Karpas-422 (cell line): ENCODE data around the gene SLC12A7. TPM values are rescaled to one million over a fixed set of nuclear protein-coding genes. Genes with fewer than 3 reads are reported as not detected.
"Not testable (repeated sequence)": the region's sequence is repeated elsewhere in the genome, so short reads cannot be mapped to it uniquely, and the experiment has no call there.

ENCODE experiments used
- DNase-seq: peaks from one replicate; pipeline ENCODE4 v3.0.0-alpha.2; 2015
- H2AFZ ChIP-seq: fragments of 200-600 bp; sonication (generic); 2 replicates; pipeline ENCODE4 v1.6.1; 2014; ENCODE audit warnings: antibody characterized with exemption, low read length, mixed read lengths
- H3K27ac ChIP-seq: fragments of 200-600 bp; sonication (generic); 2 replicates; pipeline ENCODE4 v1.5.1; 2014; ENCODE audit warnings: mild to moderate bottlenecking, low read length, moderate library complexity
- H3K27me3 ChIP-seq: fragments of 200-600 bp; sonication (generic); 2 replicates; pipeline ENCODE4 v1.6.1; 2014; ENCODE audit warnings: low read length, mixed read lengths
- H3K36me3 ChIP-seq: fragments of 200-600 bp; sonication (generic); 2 replicates; pipeline ENCODE4 v1.6.1; 2014; ENCODE audit warnings: low read length, mixed read lengths; ENCODE audit not compliant: insufficient read depth
- H3K4me1 ChIP-seq: fragments of 200-600 bp; sonication (generic); 2 replicates; pipeline ENCODE4 v1.6.1; 2014; ENCODE audit warnings: mild to moderate bottlenecking, low read length, mixed read lengths
- H3K4me2 ChIP-seq: fragments of 200-600 bp; sonication (generic); 2 replicates; pipeline ENCODE4 v1.6.1; 2014; ENCODE audit warnings: low read length, low read depth, mild to moderate bottlenecking; ENCODE audit not compliant: poor library complexity, severe bottlenecking
- H3K4me3 ChIP-seq: fragments of 200-600 bp; sonication (generic); 2 replicates; pipeline ENCODE4 v1.5.1; 2014; ENCODE audit warnings: mild to moderate bottlenecking, antibody characterized with exemption, low read length, mixed read lengths
- H3K79me2 ChIP-seq: fragments of 200-600 bp; sonication (generic); 2 replicates; pipeline ENCODE4 v1.6.1; 2014; ENCODE audit warnings: mild to moderate bottlenecking, low read length, mixed read lengths
- H3K9ac ChIP-seq: fragments of 200-600 bp; sonication (generic); 2 replicates; pipeline ENCODE4 v1.6.0; 2014; ENCODE audit warnings: low read length
- H3K9me2 ChIP-seq: fragments of 200-600 bp; sonication (generic), shearing (Covaris generic); replicated peaks from 2 replicates; pipeline ENCODE4 v1.6.0; 2014; ENCODE audit warnings: mild to moderate bottlenecking, low read length, moderate library complexity; ENCODE audit not compliant: insufficient read depth
- H3K9me3 ChIP-seq: fragments of 300-700, 200-600 bp; sonication (generic); 2 replicates; pipeline ENCODE4 v1.6.1; 2014; ENCODE audit warnings: low read length, mixed read lengths
- H4K20me1 ChIP-seq: fragments of 200-600 bp; sonication (generic); 2 replicates; pipeline ENCODE4 v1.6.1; 2014; ENCODE audit warnings: mild to moderate bottlenecking, antibody characterized with exemption, low read length, low read depth; ENCODE audit not compliant: insufficient read depth
- total RNA-seq: library from RNA; depleted of rRNA; stranded (reverse); fragments of >200 nt; shearing (Covaris generic); gene quantifications from 2 replicates; pipeline ENCODE4 v1.2.3, GENCODE V29; 2014; ENCODE audit warnings: low replicate concordance

Gene SLC12A7
- total RNA-seq, 1 experiment from 2014 or later: not detected

DNA sequence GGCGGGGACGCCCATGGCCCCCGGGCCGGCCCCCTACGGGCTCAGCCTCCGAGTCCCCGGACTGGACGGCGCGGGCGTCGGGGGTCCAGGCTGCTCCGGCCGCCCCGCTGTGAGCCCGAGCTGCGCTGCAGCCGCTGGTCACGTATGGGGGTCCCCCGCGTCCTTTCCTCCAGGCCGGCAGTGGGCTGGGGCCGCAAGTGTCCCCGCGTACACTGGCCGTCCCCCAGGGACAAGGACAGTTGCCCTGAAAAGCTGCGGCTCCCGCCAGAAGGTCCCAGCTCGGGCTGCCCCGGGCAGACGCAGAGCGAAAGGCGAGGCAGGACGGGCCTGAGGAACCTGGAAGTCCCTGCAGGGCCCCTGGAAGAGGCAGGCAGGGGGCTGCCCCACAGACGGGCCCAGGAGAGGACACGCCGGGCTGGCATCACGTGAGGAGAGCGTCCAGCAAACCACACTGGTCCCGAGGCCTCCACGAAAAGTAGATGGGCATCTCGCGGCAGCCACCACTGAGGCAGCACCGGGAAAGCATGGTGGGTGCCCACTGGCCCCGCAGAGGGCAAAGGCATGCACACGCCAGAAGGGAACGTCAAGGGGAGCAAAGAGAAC lies 106.5 kb downstream of the SLC12A7 start:
- Histone ChIP-seq H3K4me2 (no peak overlapping the region), H3K4me1 (peaks cover 4% of the 10 kb centered on the region; the same call in 1 of the 2 replicates), H3K4me3 (no peak overlapping the region), H3K9ac (no peak overlapping the region), H3K9me3 (no peaks in the 10 kb centered on the region), H3K27me3 (no peaks in the 10 kb centered on the region), H3K79me2 (no peaks in the 10 kb centered on the region), H4K20me1 (no peaks in the 10 kb centered on the region), H3K36me3 (no peaks in the 10 kb centered on the region), H2AFZ (no peak overlapping the region), H3K27ac (no peak overlapping the region), H3K9me2 (no peaks in the 10 kb centered on the region)
- no peak for DNase-seq

DNA sequence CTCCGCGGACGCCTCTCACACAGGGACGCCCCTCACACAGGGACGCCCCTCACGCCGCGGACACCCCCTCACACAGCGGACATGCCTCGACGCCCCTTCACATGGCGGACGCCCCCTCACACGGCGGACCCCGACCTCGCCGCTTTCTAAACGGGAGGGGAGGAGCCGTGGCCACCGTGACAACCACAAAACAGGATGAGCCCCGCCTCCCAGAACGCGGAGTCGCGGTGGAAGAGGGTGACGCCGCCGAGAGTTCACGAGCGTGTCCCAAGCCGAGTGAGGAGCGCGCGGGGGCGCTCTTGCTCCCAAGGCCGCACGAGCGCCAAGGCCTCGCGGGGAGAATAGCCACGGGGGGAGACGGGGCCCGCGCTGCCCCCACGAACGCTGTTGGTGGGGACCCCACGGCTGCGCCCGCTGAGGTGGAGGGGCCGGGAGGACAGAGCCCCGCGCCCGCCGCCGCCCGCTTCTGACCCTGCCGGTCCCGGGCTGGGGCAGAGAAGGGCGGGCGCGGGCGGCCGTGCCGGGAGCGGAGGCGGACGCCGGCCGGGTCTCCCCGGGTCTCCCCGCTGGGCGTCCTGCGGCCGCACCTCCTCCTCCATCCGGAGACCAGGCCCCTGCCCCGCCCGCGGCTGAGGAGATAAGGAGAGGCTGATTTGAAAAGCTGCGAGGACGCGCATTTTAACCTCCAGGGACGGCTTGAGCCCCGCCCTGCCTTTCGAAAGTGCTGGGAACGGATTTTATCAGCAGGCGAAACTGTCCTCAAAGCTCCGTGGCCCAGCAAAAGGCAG lies 107.2 kb downstream of the SLC12A7 start:
- Histone ChIP-seq H3K4me3 (no peak overlapping the region), H3K9me2 (no peaks in the 10 kb centered on the region), H4K20me1 (no peaks in the 10 kb centered on the region), H3K27me3 (no peaks in the 10 kb centered on the region), H3K4me2 (no peak overlapping the region), H3K79me2 (no peaks in the 10 kb centered on the region), H3K9me3 (no peaks in the 10 kb centered on the region), H3K9ac (no peak overlapping the region), H3K27ac (no peak overlapping the region), H3K4me1 (peaks cover 4% of the 10 kb centered on the region; the same call in 1 of the 2 replicates), H3K36me3 (no peaks in the 10 kb centered on the region), H2AFZ (no peak overlapping the region)
- no peak for DNase-seq

DNA sequence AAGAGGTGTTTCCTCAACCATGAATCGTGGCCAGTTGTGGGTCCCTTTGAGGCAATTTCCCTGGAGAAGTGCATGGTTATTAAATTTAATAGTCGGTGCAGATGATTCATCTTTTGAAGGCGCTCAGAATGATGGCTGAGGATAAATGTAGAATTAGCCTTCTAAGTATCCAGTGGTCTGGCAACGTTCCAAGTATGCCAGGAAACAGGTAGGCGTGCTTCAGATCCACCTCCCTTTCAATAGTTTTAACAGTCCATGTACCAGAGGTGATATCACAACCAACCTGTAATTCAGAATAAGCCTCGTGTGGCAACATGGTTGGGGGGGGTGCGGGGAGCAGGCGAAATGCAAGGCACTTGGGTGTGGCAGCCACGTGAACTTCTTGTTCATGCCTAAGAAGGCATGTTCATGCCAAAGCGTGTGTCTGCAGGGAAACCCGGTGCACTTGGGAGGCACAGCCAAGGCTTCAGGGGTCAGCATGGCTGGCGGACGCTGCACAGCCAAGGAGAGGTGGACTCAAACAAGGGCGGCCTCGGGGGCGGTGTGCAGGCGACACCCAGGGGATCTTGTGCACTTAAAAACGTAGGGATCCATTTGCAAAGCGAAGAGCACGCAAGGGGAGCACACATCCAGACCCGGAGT lies 108.4 kb downstream of the SLC12A7 start:
- Histone ChIP-seq H3K9me3 (no peaks in the 10 kb centered on the region), H3K9me2 (no peaks in the 10 kb centered on the region), H3K36me3 (no peaks in the 10 kb centered on the region), H2AFZ (no peak overlapping the region), H3K4me3 (no peak overlapping the region), H3K27ac (no peak overlapping the region), H3K4me1 (peaks cover 4% of the 10 kb centered on the region; the same call in 1 of the 2 replicates), H3K27me3 (no peaks in the 10 kb centered on the region), H4K20me1 (no peaks in the 10 kb centered on the region), H3K79me2 (no peaks in the 10 kb centered on the region), H3K9ac (no peak overlapping the region), H3K4me2 (no peak overlapping the region)
- DNase-seq: no peak

DNA sequence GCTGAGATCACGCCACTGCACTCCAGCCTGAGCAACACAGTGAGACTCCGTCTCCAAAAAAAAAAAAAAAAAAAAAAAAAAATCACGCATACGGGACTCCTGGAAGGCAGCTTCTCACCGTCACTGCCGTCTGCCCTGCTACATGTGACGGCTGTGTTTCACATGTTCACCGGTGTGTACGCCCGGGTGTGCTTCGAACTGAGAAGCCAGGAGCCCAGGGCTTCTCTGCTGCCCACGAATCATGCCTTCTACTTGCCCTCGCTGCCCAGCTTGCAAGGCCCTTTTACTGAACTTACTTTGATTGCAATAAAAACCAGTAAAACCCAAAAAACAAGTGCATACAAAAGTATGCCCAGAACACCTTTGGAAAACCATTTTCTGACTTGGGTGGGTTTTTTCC lies 109.0 kb downstream of the SLC12A7 start:
- no peaks in the 10 kb centered on the region for H3K9me2 ChIP-seq
- no peaks in the 10 kb centered on the region for H3K9me3 ChIP-seq
- no peaks in the 10 kb centered on the region for H4K20me1 ChIP-seq
- no peak overlapping the region for H2AFZ ChIP-seq
- DNase-seq: no peak
- no peak overlapping the region for H3K4me2 ChIP-seq
- H3K79me2 ChIP-seq: no peaks in the 10 kb centered on the region
- no peaks in the 10 kb centered on the region for H3K27me3 ChIP-seq
- H3K9ac ChIP-seq: no peak overlapping the region
- peaks cover 4% of the 10 kb centered on the region; the same call in 1 of the 2 replicates for H3K4me1 ChIP-seq
- no peaks in the 10 kb centered on the region for H3K36me3 ChIP-seq
- no peak overlapping the region for H3K27ac ChIP-seq
- H3K4me3 ChIP-seq: no peak overlapping the region

DNA sequence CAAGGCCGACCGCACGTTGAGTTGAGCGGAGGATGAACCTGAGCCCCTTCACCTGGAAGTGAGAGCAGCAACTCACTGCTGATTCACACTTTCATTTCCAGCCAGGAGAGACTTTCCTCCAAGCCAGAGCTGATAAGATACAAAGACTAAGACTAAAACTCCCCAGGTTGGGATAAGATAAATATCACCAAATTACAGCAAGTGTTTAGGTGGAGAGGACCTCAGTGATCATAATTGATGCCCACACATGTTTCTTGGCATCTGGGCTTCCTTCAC lies 109.7 kb downstream of the SLC12A7 start:
- Histone ChIP-seq H4K20me1 (no peaks in the 10 kb centered on the region), H3K4me3 (no peak overlapping the region), H3K9ac (no peak overlapping the region), H3K9me3 (no peaks in the 10 kb centered on the region), H3K9me2 (no peaks in the 10 kb centered on the region), H3K4me1 (peaks cover 6% of the 10 kb centered on the region; the same call in 1 of the 2 replicates), H2AFZ (no peak overlapping the region), H3K27ac (no peak overlapping the region), H3K79me2 (no peaks in the 10 kb centered on the region), H3K27me3 (no peaks in the 10 kb centered on the region), H3K4me2 (no peak overlapping the region), H3K36me3 (no peaks in the 10 kb centered on the region)
- DNase-seq: no peak

DNA sequence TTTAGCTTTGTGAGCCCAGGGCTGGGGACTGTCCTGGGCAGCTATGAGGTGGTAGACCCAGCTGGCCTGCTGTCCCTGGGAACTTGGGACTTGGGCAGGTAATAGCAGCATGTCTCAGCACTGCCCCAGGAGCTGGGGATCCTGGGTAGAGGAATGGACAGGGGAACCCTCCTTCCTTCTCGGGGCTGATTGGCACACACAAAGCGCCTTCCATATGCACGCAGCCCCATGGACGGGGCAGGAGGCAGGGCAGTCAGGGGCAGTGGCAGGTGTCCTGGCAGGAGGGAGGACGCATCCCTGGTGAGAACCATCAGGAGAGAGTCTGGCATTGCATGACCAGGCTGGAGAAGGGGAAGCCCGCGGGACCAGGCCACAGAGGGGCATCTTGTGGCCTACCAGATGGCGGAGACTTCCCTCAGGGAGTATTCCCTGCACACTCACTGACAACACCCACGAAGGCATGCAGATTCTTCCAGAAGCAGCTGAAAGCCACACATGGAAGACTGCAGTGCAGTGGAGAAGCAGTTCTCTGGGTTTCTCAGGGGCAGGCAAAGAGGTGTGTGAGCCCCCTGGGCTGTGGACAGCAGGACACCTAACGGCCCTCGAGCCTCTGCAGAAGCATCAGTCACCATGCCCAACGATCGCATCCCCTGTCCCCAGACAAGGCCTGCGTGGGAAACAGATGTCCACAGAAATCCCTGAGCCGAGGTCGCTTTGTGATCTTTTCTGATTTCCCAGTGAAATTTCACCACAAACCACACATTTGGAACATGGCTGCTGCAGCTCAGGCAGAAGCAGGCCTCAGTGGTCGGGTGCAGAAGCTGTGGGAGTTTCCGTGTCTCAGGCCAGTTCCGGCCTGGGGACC lies 110.2 kb downstream of the SLC12A7 start:
- H3K36me3 ChIP-seq: no peaks in the 10 kb centered on the region
- DNase-seq: no peak
- H3K27ac ChIP-seq: no peak overlapping the region
- no peaks in the 10 kb centered on the region for H3K9me3 ChIP-seq
- H3K4me1 ChIP-seq: peaks cover 7% of the 10 kb centered on the region; the same call in 1 of the 2 replicates
- no peak overlapping the region for H2AFZ ChIP-seq
- no peaks in the 10 kb centered on the region for H4K20me1 ChIP-seq
- no peaks in the 10 kb centered on the region for H3K27me3 ChIP-seq
- no peak overlapping the region for H3K4me2 ChIP-seq
- no peak overlapping the region for H3K4me3 ChIP-seq
- no peaks in the 10 kb centered on the region for H3K79me2 ChIP-seq
- H3K9me2 ChIP-seq: no peaks in the 10 kb centered on the region
- H3K9ac ChIP-seq: no peak overlapping the region

DNA sequence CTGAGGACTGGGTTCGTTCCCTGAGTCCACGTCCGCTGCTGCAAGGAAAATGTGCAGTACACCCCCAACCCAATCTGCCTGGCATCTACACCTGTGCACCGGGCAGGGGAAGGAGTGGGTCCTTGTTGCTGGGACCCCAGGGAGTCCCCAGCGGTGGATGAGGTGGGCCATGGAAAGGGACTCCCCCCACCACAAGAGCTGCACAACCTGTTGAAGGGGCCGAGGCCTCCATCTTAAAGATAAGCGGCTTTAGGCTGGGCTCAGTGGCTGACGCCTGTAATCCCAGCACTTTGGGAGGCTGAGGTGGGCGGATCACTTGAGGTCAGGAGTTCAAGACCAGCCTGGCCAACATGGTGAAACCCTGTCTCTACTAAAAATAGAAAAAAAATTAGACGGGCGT lies 111.0 kb downstream of the SLC12A7 start:
- not testable (repeated sequence) for H3K79me2 ChIP-seq, H3K9me3 ChIP-seq, H3K27me3 ChIP-seq, H4K20me1 ChIP-seq, DNase-seq, H3K4me2 ChIP-seq, H3K4me3 ChIP-seq, H2AFZ ChIP-seq, H3K27ac ChIP-seq, H3K9ac ChIP-seq, H3K36me3 ChIP-seq, H3K9me2 ChIP-seq
- H3K4me1 ChIP-seq: peaks cover 12% of the 10 kb centered on the region
